ENCODE data around the gene PLBD2.

The PLBD2 gene

DNA sequence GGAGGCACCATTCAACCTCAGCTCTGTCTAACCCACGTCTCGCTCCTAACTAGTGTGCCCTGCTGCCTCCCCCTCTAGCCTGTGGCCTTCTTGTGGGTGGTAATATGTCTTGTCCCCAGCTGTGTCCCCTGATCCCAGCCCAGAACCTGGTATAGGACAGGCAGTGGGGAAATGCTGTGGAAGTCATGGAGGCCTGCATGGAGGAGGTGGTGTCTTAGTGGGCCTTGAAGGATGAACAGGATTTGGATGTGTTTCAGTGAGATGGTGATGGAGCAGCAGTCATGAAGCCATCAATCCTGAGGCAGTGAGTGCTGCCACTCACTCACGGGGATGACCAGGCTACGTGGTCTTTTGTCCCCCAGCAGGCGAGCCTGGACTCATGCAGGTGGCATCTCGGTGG is 13.4 kb downstream of the PLBD2 start:
- DNase-seq = no peak

DNA sequence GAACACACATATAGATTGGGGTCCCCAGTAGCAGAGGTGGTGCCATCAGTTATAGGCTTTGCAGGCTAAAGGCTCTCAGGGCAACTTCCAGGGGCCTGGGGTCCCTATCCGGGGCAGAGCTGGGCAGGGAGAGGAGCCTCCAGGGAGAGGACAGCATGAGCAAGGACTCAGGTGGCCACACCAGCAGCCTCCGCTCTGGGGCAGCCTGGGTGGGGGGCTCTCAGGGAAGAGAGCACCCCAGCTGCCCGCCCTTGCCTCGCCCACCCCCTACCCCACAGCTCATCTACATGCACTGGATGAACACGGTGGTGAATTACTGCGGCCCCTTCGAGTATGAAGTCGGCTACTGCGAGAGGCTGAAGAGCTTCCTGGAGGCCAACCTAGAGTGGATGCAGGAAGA is 14.0 kb downstream of the PLBD2 start:
- DNase-seq = no peak

DNA sequence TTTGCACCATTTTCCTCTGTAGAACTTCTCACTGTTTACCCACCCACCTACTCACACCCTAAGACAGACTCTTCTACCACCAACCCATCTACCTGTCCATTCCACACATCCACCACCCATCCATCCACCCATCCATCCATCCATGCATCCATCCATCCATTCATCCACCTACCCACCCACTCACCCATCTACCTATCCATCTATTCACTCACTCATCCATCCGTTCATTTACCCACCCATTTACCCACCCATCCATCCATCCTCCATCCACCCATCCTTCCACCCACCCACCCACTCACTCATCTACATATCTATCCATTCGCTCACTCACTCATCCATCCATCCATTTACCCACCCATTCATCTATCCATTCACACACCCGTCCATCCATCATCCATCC is 15.1 kb downstream of the PLBD2 start:
- no peak for DNase-seq

DNA sequence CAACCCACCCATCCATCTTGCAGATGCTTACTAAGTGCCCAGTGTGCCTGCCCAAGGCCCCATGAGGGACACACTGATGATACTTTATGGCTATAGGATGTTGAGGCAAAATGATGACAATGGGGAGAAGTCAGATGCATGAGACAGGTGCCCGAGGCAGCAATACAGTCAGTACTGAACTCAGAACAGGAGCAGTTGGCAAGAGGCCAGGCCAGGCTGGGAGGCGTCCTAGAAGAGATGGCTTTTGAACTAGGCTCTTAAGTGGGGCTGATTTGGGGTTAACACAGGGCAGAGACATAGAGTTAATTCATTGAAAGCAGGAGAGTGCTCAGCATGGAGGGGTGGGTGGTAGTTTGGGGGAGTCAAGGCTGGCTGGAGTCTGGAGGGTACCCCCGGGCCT is 15.6 kb downstream of the PLBD2 start:
- DNase-seq = no peak

DNA sequence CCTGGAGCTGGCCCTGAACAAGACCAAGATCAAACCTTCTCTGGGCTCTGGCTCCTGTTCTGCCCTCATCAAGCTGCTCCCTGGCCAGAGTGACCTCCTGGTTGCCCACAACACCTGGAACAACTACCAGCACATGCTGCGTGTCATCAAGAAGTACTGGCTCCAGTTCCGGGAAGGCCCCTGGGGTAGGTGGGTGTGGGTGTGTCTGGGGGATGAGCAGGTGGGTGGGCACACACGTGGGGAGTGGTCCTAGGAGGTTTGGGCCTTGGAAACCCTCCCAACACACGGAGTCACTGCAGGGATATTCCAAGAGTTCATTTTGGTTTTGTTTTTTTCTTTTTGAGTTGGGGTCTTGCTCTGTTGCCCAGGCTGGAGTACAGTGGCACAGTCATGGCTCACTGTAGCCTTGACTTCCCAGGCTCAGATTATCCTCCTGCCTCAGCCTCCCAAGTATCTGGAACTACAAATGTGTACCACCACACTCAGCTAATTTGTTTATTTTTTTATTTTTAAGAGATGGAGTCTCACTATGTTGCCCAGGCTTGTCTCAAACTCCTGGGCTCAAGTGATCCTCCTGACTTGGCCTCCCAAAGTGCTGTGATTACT is 16.5 kb downstream of the PLBD2 start:
- no peak for DNase-seq

DNA sequence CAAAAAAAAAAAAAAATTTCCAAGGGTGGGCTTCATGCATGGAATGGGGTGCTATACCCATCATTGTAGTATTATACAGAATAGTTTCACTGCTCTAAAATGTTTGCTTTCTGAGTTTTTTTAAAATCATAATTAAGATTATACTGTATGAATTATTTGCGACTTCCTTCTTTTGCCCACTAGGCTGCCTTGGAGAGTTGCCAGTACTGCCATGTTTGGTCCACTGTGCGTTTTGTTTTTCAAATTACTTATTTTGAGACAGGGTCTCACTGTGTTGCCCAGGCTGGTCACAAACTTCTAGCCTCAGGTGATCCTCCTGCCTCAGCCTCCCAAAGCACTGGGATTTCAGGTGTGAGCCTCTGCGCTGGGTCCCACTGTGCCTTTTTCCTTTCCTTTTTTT is 19.9 kb downstream of the PLBD2 start:
- no peak for DNase-seq

DNA sequence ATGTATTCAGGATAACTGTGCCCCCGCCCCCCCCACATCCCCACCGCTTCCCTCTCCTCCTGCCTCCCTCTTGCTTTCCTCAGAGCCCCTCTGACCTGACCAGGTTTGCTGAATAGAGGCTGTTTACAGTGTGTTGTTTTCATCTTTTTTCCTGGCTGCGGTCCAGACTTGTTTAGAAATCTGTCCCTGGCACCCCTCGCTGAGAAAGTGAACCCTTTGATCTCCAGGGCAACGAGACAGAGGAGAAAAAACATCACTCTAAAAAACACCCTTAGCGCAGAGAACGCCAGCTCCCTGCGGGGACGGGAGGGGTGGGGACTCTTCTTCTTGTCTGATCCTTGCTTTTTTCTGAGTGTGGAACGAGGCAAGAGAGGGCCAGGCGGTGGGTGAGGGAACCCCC is 22.8 kb downstream of the PLBD2 start:
- DNase-seq = no peak

DNA sequence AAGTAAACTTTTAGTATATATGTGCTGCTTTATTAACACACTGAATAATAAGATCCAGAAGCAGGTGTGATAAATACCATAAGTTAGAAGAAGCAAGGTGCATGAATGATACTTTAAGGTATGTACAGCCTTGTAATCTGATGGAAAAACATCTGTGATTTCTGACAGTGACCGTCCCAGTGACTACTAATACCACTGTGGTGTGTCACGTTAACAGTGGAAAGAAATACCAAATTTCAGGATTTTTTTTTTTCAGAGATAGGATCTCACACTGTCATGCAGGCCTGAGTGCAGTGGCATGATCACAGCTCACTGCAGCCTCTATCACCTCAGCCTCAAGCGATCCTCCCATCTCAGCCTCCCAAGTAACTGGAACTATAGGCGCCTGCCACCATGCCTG is 23.8 kb downstream of the PLBD2 start:
- DNase-seq = no peak

DNA sequence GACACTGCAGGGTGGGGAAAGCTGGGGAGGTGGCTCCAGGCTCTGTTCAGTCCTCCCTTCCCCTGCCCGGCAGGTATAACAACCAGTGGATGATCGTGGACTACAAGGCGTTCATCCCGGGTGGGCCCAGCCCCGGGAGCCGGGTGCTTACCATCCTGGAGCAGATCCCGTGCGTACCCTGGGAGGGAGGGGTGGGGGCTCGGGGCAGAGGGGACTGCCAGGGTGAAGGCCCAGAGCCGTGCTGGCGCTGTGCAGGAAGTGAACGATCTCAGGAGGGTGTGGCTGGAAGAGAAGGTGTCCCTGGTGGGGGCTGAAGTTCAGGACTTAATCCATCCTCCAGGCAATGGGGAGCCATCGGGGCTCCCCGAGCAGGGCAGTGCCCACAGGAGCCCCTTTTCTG is 26.4 kb downstream of the PLBD2 start:
- DNase-seq = no peak

DNA sequence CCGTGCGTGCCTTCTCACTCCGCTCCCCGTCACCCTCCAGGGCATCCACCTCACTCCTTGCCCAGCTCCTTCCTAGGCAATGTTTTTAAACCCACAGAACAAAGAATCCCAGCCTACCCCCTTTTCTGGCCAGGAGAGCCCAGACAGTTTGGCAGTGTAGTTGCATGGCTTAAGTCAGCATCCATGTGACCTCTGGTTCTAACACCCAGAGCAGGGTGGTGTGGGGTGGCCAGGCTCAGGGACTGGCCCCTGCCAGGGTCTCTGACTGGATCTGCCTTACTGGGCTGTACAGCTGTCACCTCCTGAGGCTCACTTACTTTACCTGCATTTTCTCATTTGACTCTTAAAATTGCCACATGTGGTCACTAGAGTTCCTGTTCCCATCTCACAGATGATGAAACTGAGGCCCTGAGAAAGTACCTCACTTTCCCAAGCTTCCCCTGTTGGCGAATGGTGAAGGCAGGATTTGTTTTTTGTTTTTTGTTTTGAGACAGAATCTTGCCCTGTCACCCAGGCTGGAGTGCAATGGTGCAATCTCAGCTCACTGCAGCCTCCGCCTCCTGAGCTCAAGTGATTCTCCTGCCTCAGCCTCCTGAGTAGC is 27.0 kb downstream of the PLBD2 start:
- no peak for DNase-seq

DNA sequence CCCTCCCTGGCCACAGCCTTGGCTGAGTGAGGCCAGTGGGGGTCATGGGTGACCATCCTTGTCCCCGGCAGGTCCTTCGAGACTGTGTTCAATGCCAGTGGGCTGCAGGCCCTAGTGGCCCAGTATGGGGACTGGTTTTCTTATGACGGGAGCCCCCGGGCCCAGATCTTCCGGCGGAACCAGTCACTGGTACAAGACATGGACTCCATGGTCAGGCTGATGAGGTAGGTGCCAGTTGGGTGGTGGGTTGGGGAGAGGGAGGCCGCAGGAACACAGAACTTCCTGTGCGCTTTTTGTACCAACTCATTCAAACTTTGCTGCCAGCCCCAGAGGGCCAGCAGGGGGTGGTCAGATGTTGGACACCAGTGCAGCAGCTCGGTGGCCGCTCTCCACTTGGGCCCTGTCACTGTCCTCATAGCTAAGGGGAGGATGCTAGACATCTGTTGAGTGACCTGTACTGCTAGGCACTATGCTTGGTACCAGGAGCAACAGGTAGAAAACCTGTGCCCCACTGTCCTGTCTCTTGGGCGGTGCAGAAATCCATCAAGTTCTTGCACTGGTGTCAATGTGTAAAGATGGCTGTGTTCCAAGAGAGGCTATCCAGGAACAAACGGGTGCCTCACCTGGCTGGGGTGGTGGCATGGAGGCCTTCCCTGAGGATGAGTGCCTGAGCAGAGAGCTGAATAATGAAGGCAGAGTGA is 28.6 kb downstream of the PLBD2 start:
- DNase-seq = no peak

DNA sequence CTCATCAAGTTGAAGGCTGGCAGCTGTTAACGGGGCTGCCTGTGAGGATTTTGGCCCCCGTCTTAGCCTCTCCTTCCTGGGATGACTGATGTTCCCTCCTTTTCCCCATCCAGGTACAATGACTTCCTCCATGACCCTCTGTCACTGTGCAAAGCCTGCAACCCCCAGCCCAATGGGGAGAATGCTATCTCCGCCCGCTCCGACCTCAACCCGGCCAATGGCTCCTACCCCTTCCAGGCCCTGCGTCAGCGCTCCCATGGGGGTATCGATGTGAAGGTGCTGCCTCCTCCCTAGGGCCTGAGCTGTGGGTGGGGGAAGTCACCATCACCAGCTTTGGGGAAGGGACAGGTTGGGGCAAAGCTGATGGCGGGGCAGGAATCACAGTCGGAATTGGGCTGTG is 29.2 kb downstream of the PLBD2 start:
- DNase-seq = no peak

DNA sequence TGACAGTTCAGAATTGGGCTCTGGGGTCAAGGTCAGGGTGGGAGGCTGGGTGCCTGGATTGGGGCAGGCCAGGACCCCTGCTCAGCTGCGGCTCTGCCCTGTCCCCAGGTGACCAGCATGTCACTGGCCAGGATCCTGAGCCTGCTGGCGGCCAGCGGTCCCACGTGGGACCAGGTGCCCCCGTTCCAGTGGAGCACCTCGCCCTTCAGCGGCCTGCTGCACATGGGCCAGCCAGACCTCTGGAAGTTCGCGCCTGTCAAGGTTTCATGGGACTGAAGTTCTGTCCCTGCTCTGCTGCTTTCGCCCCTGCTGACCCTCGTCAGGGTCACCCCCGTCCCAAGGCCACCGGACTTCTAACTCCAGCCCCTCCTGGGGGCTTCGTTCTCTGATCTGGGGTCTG is 30.0 kb downstream of the PLBD2 start:
- DNase-seq = no peak

DNA sequence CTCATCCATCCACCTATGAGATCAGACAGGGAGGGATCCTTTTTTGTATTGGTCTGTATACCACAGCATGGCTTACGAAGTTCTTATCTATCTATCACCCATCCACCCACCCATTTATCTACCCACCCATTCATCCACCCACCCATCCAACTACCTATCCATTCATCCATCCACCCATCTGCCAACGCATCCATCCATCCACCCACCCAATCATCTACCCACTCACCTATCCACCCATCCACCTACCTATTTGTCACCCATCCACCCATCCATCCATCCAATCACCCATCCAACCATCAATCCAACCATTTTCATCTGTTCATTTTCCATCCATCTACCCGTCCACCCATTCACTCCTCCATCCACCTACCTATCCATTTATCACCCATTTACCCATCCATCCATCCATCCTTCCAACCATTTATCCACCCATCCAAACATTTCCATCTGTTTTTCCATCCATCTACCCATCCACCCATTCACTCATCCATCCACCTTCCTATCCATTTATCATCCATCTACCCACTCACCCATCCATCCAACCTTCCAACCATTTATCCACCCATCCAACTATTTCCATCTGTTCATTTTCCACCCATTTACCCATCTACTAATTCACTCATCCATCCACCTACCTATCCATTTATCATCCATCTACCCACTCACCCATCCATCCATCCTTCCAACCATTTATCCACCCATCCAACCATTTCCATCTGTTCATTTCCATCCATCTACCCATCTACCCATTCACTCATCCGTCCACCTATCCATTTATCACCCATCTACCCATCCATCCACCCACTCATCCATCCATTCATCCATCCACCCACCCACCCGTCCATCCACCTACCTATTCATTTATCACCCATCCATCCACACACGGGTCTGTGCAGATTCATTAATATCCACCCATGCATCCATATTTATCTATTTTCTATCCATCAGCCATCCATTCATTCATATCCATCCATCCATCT is 32.0 kb downstream of the PLBD2 start:
- DNase-seq = no peak

DNA sequence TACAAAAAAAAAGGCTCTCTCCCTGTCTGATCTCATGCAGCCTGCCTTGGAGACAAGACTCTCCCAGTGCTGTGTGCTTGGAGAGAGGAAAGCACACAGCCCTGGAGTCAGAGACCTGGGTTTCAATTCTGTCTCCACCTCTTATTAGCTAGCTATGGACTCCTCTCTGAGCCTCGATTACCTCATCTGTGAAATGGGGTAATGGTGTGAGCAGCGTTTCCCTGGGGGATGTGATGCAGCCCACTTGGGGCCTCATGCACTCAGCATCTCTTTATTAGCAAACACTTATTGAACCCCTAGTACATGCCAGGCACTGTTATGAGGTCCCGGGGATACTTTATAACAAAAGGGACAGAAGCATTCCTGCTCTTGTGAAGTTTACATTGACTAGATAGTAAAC is 32.8 kb downstream of the PLBD2 start:
- no peak for DNase-seq

DNA sequence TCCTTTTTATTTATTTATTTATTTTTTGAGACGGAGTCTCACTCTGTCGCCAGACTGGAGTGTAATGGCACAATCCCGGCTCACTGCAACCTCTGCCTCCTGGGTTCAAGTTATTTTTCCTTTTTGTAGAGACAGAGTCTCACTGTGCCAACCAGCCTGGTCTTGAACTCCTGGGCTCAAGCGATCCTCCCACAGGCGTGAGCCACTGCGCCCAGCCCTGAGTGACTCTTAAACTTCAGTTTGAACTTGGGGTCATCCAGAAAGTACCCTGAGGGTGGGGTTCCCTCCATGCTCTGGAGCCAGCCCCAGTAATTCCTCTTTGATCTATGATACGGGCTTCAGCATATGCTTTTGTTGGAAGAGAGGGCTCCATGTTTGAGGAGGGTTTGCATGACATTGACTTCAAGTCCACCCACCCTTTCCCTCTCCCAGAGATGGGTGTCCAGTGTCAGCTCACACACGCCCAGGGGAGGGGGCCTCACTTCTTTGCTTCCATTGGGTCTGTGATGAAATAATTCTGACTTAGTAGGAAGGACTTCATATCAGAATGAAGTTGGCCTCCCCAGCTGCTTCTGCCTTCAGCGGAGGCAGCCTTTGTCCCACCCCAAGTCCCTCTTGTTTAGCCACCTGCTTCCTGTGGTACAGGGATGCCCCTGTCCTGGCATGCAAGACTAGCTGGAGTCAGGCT is 33.4 kb downstream of the PLBD2 start:
- no peak for DNase-seq

DNA sequence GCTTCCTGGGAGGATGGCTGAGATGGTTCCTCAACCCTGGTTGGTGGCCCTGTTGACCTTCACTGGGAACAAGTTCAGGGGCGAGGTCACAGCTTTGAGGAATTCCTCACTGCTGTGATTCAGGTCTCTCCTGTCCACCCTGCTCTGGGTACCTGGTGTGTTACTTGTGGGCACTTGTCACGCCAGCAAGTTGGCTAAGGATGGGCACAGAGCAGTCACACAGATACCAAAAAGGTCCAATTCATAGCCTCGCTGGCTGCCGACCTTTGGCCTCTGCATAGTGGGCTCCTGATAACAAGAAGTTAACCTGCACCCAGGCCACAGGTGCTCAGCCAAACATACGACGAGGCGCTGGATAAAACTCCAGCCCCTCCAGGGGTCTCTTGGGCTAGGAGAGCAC is 34.1 kb downstream of the PLBD2 start:
- no peak for DNase-seq

DNA sequence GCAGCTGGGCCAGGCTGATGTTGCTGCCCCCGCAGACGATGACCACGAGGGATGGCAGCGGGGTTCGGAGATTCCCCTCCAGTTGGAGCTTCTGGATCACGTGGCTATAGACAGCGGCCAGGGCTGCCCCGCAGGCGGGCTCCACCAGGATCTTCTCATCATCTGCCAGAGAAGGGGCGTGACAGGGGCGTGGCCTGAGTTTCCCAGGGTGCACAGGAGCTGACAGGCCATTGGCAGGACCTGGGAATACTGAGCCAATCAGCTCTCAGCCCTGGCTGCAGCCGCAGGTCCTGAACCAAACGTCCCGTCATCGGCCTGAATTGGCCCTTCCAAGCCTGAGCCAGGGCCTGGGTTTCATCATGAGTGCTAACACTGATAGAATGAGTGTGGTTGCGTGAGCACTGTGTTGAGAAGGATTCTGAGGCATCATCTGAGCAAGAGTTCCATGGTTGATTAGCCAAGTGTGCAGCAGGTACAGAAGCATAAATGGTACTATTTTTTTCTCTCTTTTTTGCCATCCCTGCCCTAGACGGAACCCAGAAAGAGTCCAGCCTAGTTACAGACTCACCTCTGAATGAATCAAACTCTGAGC is 34.7 kb downstream of the PLBD2 start:
- no peak for DNase-seq

DNA sequence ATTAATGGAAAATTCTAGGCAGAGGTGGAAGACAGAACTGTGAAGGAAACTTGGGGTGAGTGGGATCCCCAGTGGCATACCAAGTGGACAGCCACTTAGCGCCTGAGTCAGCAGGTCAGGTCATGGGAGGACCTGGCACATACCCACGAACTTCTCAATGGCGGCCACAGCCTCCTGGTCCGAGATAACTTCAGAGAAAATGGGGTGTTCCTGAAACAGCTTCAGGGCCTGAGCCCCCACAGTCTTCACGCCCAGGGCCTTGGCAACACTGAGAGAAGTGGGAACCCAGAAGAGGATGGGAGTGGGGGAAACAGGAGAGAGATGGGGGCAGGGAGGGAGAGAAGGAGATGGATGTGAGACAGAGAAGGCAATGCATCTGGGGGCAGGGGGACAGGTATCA is 35.4 kb downstream of the PLBD2 start:
- no peak for DNase-seq

DNA sequence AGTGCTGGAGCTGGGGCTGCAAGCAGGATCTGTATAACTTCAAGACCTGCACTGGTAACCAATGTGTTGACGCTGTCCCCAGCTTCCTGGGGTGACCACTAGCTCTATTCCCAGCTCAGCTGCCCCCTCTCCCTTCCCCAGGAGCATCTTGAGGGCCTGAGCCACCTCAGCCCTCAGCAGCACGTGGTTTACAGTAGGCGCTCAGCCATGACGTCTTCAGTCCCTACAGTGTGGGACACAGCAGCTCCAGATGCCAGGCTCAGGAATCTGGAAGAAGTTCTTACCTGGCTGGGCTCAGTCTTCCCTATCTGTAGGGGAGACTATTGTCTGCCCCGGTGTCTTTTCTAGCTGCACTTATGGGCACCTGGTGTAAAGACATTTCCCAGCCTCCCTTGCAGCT is 36.7 kb downstream of the PLBD2 start:
- no peak for DNase-seq

DNA sequence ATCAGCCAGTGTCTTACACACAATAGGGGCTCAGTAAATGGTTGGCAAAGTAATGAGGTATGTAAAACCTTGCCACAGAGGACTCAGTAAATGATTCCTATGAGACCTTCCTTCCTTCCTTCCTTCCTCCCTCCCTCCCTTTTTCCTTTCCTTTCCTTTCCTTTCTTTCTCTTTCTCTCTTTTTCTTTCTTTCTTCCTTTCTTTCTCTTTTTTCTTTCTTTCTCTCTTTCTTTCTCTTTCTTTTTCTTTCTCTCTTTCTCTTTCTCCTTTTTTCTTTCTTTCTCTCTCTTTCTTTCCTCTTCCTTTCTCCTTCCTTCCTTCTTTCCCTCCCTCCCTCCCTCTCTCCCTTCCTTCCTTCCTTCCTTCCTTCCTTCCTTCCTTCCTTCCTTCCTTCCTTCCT is 37.8 kb downstream of the PLBD2 start:
- no peak for DNase-seq

DNA sequence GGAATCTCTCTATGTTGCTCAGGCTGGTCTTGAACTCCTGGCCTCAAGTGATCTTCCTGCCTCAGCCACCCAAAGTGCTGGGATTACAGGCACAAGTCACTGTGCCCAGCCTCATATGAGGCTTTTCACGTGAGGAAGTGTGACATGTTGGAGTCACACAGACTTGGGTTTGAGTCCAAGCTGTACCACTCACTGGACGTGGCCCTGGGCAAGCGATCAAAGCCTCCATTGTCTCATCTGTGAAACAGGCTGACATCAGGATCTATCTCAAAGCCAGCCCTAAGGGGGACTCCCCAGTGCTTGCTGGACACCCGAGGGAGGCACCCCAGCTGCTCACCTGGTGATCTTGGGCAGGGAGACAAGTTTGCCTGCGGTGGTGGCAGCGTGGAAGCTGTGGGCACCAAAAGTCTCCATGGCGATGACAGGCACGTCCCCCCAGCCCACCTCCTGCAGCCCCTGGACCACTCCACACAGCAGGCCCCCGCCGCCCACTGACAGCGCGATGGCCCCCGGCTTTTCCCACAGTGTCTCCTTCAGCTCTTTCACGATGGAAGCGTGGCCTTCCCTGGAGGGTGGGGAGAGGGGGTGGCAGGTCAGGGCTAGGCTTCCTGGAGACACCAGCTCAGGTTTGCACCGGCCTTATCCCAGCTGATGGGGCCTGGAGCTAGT is 38.6 kb downstream of the PLBD2 start:
- DNase-seq = no peak
